ENCODE data around the gene DISC1.

- no peak for TF ChIP-seq CTCF (IDR thresholded peaks at IDR 0.05; ENCODE audit: low read depth, low read length)
- TF ChIP-seq POLR2A (IDR thresholded peaks at IDR 0.05; ENCODE audit: extremely low read depth, insufficient read length): no peak
- no peak for TF ChIP-seq MAX (IDR thresholded peaks at IDR 0.05; ENCODE audit: low read depth, low read length)
Observed at GRCh38 chr1:231719485-231720183, 93.0 kb downstream of the DISC1 start.

All from NB4 (cell line).